HepG2 (cell line): ENCODE results near the gene NRG2.

ENCODE experiments used
- HMGA1 ChIP-seq: sonication (generic); formaldehyde crosslinking; conservative IDR thresholded peaks from 2 replicates; pipeline ENCODE4 v1.4.0; 2020; ENCODE audit warnings: missing genetic modification reagents
- HNRNPUL1 ChIP-seq: fragments of 200-400 bp; formaldehyde crosslinking; IDR thresholded peaks from 2 replicates; pipeline ENCODE4 v1.6.1; 2017; ENCODE audit warnings: low read depth, mild to moderate bottlenecking, low read length, moderate library complexity
- ZC3H13 ChIP-seq: sonication (generic); formaldehyde crosslinking; IDR thresholded peaks from 2 replicates; pipeline ENCODE4 v1.8.1; 2023; ENCODE audit warnings: mild to moderate bottlenecking, missing genetic modification reagents, moderate library complexity
- ZNF274 ChIP-seq: sonication (generic); formaldehyde crosslinking; IDR thresholded peaks from 2 replicates; pipeline ENCODE4 v1.5.1; 2020; ENCODE audit warnings: mild to moderate bottlenecking, missing genetic modification reagents
- ZNF367 ChIP-seq: sonication (generic); formaldehyde crosslinking; IDR thresholded peaks from 2 replicates; pipeline ENCODE4 v1.4.0; 2020; ENCODE audit warnings: missing genetic modification reagents, borderline replicate concordance
- TF ChIP-seq, protein P1 (sequence below): sonication (generic); formaldehyde crosslinking; IDR thresholded peaks from 2 replicates; pipeline ENCODE4 v1.5.0; 2020; ENCODE audit warnings: mild to moderate bottlenecking, missing genetic modification reagents, moderate library complexity
- TF ChIP-seq, protein P2 (sequence below), 2 experiments: sonication (generic) in 1 of 2; formaldehyde crosslinking in 1 of 2; IDR thresholded peaks; 2 replicates each; pipeline versions ENCODE4 v1.5.1 to v1.6.1; 2011 to 2020; ENCODE audit warnings: borderline replicate concordance in 1 of 2, low read depth in 1 of 2, low read length in 1 of 2, mild to moderate bottlenecking in 1 of 2, missing genetic modification reagents in 1 of 2, moderate library complexity in 1 of 2
- TF ChIP-seq, protein P3 (sequence below): sonication (generic); formaldehyde crosslinking; conservative IDR thresholded peaks from 2 replicates; pipeline ENCODE4 v1.4.0; 2020; ENCODE audit warnings: missing genetic modification reagents
- TF ChIP-seq, protein P4 (sequence below): IDR thresholded peaks from 2 replicates; pipeline ENCODE4 v1.6.1; 2012; ENCODE audit warnings: inconsistent platforms

DNA sequence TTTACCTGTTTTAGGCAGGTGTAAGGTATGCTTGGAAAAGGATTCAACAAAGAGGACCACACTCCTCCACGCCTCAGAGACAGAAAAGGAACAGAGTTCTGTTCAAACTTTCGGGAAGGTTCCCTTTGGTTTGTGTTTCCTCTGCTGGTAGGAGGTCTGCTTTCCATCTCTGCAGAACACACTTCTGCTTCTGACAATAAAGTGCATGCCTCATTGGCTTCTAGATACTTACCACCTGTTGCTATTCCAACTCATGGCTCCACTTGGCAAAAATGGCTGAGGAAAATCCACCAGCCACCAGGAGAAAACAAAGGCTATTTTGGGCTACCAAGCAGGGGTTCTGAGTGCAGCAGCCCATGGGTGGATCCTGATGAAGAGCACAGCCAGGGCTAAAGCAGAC is 112.7 kb downstream of the NRG2 start:
- no peak for TF ChIP-seq HNRNPUL1
- TF ChIP-seq ZNF367: no peak
- TF ChIP-seq, protein P1, sequence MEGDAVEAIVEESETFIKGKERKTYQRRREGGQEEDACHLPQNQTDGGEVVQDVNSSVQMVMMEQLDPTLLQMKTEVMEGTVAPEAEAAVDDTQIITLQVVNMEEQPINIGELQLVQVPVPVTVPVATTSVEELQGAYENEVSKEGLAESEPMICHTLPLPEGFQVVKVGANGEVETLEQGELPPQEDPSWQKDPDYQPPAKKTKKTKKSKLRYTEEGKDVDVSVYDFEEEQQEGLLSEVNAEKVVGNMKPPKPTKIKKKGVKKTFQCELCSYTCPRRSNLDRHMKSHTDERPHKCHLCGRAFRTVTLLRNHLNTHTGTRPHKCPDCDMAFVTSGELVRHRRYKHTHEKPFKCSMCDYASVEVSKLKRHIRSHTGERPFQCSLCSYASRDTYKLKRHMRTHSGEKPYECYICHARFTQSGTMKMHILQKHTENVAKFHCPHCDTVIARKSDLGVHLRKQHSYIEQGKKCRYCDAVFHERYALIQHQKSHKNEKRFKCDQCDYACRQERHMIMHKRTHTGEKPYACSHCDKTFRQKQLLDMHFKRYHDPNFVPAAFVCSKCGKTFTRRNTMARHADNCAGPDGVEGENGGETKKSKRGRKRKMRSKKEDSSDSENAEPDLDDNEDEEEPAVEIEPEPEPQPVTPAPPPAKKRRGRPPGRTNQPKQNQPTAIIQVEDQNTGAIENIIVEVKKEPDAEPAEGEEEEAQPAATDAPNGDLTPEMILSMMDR (CRISPR knock-in tag): no peak
- TF ChIP-seq ZNF274 (CRISPR knock-in tag): no peak
- TF ChIP-seq, protein P2, sequence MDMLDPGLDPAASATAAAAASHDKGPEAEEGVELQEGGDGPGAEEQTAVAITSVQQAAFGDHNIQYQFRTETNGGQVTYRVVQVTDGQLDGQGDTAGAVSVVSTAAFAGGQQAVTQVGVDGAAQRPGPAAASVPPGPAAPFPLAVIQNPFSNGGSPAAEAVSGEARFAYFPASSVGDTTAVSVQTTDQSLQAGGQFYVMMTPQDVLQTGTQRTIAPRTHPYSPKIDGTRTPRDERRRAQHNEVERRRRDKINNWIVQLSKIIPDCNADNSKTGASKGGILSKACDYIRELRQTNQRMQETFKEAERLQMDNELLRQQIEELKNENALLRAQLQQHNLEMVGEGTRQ (IDR thresholded peaks at IDR 0.05; ENCODE audit: low read depth, low read length): no peak
- TF ChIP-seq, protein P2 (CRISPR knock-in tag; IDR thresholded peaks at IDR 0.05; ENCODE audit: borderline replicate concordance): no peak
- no peak for TF ChIP-seq ZC3H13 (CRISPR knock-in tag)
- TF ChIP-seq, protein P3, sequence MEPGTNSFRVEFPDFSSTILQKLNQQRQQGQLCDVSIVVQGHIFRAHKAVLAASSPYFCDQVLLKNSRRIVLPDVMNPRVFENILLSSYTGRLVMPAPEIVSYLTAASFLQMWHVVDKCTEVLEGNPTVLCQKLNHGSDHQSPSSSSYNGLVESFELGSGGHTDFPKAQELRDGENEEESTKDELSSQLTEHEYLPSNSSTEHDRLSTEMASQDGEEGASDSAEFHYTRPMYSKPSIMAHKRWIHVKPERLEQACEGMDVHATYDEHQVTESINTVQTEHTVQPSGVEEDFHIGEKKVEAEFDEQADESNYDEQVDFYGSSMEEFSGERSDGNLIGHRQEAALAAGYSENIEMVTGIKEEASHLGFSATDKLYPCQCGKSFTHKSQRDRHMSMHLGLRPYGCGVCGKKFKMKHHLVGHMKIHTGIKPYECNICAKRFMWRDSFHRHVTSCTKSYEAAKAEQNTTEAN (CRISPR knock-in tag): no peak
- TF ChIP-seq HMGA1 (CRISPR knock-in tag): no peak
- TF ChIP-seq, protein P4, sequence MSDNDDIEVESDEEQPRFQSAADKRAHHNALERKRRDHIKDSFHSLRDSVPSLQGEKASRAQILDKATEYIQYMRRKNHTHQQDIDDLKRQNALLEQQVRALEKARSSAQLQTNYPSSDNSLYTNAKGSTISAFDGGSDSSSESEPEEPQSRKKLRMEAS: no peak
